GM12872 (cell line): Measurements from ENCODE around the gene MTG2.

Experiments
- CTCF ChIP-seq: IDR thresholded peaks from 3 replicates; pipeline ENCODE4 v1.5.1; 2011; ENCODE audit warnings: low read depth, mild to moderate bottlenecking, low read length, moderate library complexity; ENCODE audit not compliant: insufficient read depth

Gene MTG2

GRCh38 chr20:62228982-62229545 is 46.2 kb downstream of the MTG2 start:
- TF ChIP-seq CTCF, result no peak

- no peak for TF ChIP-seq CTCF
These were observed 46.8 kb downstream of the MTG2 start for GRCh38 chr20:62229667-62230066.

- TF ChIP-seq CTCF, result no peak
These were observed 47.4 kb downstream of the MTG2 start for GRCh38 chr20:62230276-62230675.

- TF ChIP-seq CTCF, result no peak
These were observed 47.9 kb downstream of the MTG2 start for GRCh38 chr20:62230696-62231095.

GRCh38 chr20:62231292-62231691 is 48.5 kb downstream of the MTG2 start:
- no peak for TF ChIP-seq CTCF

GRCh38 chr20:62232194-62232593 is 49.4 kb downstream of the MTG2 start:
- no peak for TF ChIP-seq CTCF

- no peak for TF ChIP-seq CTCF
These were observed 50.2 kb downstream of the MTG2 start for GRCh38 chr20:62232770-62233645.
